ENCODE results near the gene ARFGAP1.

DNA sequence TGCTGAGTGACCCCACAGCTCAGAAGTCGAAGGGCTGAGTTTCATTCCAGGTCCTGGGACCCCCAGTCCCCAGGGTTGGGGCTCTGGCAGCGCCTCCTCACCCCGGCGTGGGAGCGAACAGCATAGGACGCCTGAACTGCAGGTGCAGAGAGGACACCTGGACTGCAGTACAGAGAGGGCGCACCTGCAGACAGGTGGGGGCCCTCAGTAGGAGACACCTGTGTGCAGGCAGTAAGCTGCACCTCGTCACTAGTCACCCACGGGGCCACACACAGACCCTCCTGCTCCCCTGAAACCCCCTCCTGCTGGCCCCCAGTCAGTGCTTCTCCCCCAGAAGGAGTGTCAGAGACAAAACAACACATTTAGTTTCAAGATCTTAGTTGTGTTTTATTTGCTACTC lies 9.8 kb upstream of the ARFGAP1 start:
- no peak for TF ChIP-seq POLR2A (IDR thresholded peaks at IDR 0.05)
- TF ChIP-seq CTCF (IDR thresholded peaks at IDR 0.05) = no peak
